Embryonic facial prominence (tissue), 1 donor: ENCODE measurements around the gene LRRC2.
"Not testable (repeated sequence)": the region's sequence is repeated elsewhere in the genome, so short reads cannot be mapped to it uniquely, and the experiment has no call there.

Source experiments
- DNase-seq: peaks from one replicate; pipeline ENCODE4 v3.0.0-alpha.2; 2016; ENCODE audit errors: extremely low spot score

Gene LRRC2

GRCh38 chr3:46557814-46558183 lies 8.3 kb downstream of the LRRC2 start:
- DNase-seq = no peak

GRCh38 chr3:46553154-46553553 lies 12.9 kb downstream of the LRRC2 start:
- no peak for DNase-seq

GRCh38 chr3:46552538-46552937 lies 13.6 kb downstream of the LRRC2 start:
- DNase-seq = no peak

GRCh38 chr3:46551615-46552014 lies 14.5 kb downstream of the LRRC2 start:
- no peak for DNase-seq

GRCh38 chr3:46549989-46550388 lies 16.1 kb downstream of the LRRC2 start:
- no peak for DNase-seq

GRCh38 chr3:46549408-46549904 lies 16.6 kb downstream of the LRRC2 start:
- no peak for DNase-seq

GRCh38 chr3:46548611-46549010 lies 17.5 kb downstream of the LRRC2 start:
- not testable (repeated sequence) for DNase-seq

GRCh38 chr3:46546896-46547440 lies 19.1 kb downstream of the LRRC2 start:
- DNase-seq = no peak

GRCh38 chr3:46545818-46546630 lies 20.1 kb downstream of the LRRC2 start:
- DNase-seq = no peak

GRCh38 chr3:46544771-46545503 lies 21.2 kb downstream of the LRRC2 start:
- DNase-seq = no peak

- no peak for DNase-seq
Observed at GRCh38 chr3:46542801-46543201, 23.3 kb downstream of the LRRC2 start.

GRCh38 chr3:46542344-46542743 lies 23.8 kb downstream of the LRRC2 start:
- no peak for DNase-seq

- DNase-seq = no peak
Observed at GRCh38 chr3:46541835-46542234, 24.3 kb downstream of the LRRC2 start.

- DNase-seq = no peak
Observed at GRCh38 chr3:46540550-46540949, 25.6 kb downstream of the LRRC2 start.

- DNase-seq = no peak
Observed at GRCh38 chr3:46539443-46540005, 26.6 kb downstream of the LRRC2 start.

- DNase-seq = no peak
Observed at GRCh38 chr3:46538803-46539442, 27.2 kb downstream of the LRRC2 start.

- DNase-seq = not testable (repeated sequence)
Observed at GRCh38 chr3:46538425-46538802, 27.7 kb downstream of the LRRC2 start.

- no peak for DNase-seq
Observed at GRCh38 chr3:46537779-46538178, 28.3 kb downstream of the LRRC2 start.

- no peak for DNase-seq
Observed at GRCh38 chr3:46537316-46537715, 28.8 kb downstream of the LRRC2 start.

- DNase-seq = no peak
Observed at GRCh38 chr3:46536758-46537157, 29.3 kb downstream of the LRRC2 start.

GRCh38 chr3:46535746-46536145 lies 30.4 kb downstream of the LRRC2 start:
- DNase-seq = no peak

- DNase-seq = no peak
Observed at GRCh38 chr3:46533091-46533490, 33.0 kb downstream of the LRRC2 start.
